ENCODE measurements around the gene MAP3K5.

MAP3K5 gene

DNA sequence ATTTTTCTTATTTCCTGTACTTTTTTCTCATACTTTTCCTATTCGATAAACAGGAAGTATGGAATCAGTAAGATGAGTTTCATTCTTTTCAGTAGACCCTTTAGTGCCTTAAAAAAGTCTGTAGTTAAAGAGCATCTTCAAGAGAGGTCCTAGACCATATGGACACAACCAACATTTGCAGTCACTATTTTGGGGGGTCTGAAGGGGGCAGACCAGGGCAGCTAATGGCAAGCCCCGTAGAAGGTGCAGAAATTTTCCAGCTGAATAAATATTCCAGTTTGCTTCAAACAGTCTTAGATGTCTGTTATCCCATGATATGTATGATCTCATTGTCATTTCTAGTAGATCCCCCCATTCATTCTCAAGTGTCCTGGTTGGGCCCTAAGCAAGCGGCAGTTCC is 52.8 kb downstream of the MAP3K5 start:
- Histone ChIP-seq H4K20me1 (ENCODE audit: insufficient read depth, low read length) (no peaks in the 10 kb centered on the region), H3K9ac (ENCODE audit: low read length) (no peak overlapping the region), H3K79me2 (ENCODE audit: insufficient read depth, low read length) (peaks cover 22% of the 10 kb centered on the region), H3K9me2 (ENCODE audit: low read depth, low read length) (no peaks in the 10 kb centered on the region), H3K27ac (ENCODE audit: low read depth, low read length, poor library complexity, severe bottlenecking) (no peak overlapping the region), H3K27me3 (ENCODE audit: insufficient read depth, low read length) (no peaks in the 10 kb centered on the region), H2AFZ (ENCODE audit: low read length) (no peak overlapping the region), H3F3A (ENCODE audit: insufficient read depth, low read length) (no peaks in the 10 kb centered on the region), H3K4me2 (ENCODE audit: low read length) (no peak overlapping the region), H3K4me3 (ENCODE audit: low read depth, low read length, poor library complexity, severe bottlenecking) (no peak overlapping the region), H3K9me3 (ENCODE audit: low read length) (no peaks in the 10 kb centered on the region), H3K36me3 (ENCODE audit: insufficient read depth, low read length) (no peaks in the 10 kb centered on the region), H3K4me1 (ENCODE audit: insufficient read depth, low read length, severe bottlenecking) (peaks cover 31% of the 10 kb centered on the region)
- TF ChIP-seq EZH2 (IDR thresholded peaks at IDR 0.05; ENCODE audit: borderline replicate concordance, low read length): no peak
- TF ChIP-seq, protein P1, sequence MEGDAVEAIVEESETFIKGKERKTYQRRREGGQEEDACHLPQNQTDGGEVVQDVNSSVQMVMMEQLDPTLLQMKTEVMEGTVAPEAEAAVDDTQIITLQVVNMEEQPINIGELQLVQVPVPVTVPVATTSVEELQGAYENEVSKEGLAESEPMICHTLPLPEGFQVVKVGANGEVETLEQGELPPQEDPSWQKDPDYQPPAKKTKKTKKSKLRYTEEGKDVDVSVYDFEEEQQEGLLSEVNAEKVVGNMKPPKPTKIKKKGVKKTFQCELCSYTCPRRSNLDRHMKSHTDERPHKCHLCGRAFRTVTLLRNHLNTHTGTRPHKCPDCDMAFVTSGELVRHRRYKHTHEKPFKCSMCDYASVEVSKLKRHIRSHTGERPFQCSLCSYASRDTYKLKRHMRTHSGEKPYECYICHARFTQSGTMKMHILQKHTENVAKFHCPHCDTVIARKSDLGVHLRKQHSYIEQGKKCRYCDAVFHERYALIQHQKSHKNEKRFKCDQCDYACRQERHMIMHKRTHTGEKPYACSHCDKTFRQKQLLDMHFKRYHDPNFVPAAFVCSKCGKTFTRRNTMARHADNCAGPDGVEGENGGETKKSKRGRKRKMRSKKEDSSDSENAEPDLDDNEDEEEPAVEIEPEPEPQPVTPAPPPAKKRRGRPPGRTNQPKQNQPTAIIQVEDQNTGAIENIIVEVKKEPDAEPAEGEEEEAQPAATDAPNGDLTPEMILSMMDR (IDR thresholded peaks at IDR 0.05; ENCODE audit: low read length): peak; percentile 33; the same call in 1 of the 2 replicates

DNA sequence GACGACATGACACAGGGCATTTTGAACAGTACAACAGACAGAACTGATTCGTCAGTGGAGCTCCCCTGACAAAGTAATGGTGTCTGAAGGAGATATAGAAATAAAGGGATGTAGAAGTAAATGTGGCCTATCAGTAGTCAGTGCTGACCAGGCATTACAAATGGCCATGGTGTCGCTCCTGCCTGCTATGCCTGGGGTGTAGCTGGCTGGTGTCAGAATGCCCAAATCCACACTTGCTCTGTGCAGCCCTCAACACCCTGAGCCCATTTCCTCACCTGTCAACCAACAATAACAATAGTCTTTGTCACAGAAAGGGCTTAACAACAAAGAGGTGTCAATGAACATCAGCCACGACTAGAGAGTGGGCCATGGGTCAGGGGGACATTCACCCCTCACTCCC is 53.2 kb downstream of the MAP3K5 start:
- TF ChIP-seq EZH2 (IDR thresholded peaks at IDR 0.05; ENCODE audit: borderline replicate concordance, low read length): no peak
- TF ChIP-seq, protein P1 (IDR thresholded peaks at IDR 0.05; ENCODE audit: low read length): no peak
- Histone ChIP-seq H3K9ac (ENCODE audit: low read length) (no peak overlapping the region), H3F3A (ENCODE audit: insufficient read depth, low read length) (no peaks in the 10 kb centered on the region)

DNA sequence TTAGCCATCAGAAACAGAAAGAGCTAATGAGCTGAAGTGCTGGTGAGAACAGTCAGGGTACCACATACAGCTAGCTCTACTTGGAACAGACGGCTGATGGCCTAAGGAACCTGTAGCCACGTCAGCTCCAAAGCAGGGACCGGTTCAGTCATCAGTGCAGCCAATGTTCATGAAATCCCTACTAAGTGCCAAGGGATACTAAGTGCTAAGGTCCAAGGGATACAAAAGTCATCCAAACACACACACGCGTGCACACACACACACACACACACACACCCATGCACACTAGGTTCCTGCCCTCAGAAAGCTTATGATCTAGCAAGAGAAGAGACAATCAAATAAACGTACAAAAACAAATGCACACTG is 53.6 kb downstream of the MAP3K5 start:
- H3K9me3 ChIP-seq (ENCODE audit: low read length): no peaks in the 10 kb centered on the region
- no peak overlapping the region for H3K4me3 ChIP-seq (ENCODE audit: low read depth, low read length, poor library complexity, severe bottlenecking)
- peaks cover 22% of the 10 kb centered on the region for H3K79me2 ChIP-seq (ENCODE audit: insufficient read depth, low read length)
- H3F3A ChIP-seq (ENCODE audit: insufficient read depth, low read length): no peaks in the 10 kb centered on the region
- no peak for TF ChIP-seq EZH2 (IDR thresholded peaks at IDR 0.05; ENCODE audit: borderline replicate concordance, low read length)
- TF ChIP-seq, protein P1 (IDR thresholded peaks at IDR 0.05; ENCODE audit: low read length): no peak
- H3K9me2 ChIP-seq (ENCODE audit: low read depth, low read length): no peaks in the 10 kb centered on the region
- H3K4me2 ChIP-seq (ENCODE audit: low read length): no peak overlapping the region
- peaks cover 31% of the 10 kb centered on the region for H3K4me1 ChIP-seq (ENCODE audit: insufficient read depth, low read length, severe bottlenecking)
- no peak overlapping the region for H3K27ac ChIP-seq (ENCODE audit: low read depth, low read length, poor library complexity, severe bottlenecking)
- H3K36me3 ChIP-seq (ENCODE audit: insufficient read depth, low read length): no peaks in the 10 kb centered on the region
- no peak overlapping the region for H3K9ac ChIP-seq (ENCODE audit: low read length)
- H2AFZ ChIP-seq (ENCODE audit: low read length): no peak overlapping the region
- H4K20me1 ChIP-seq (ENCODE audit: insufficient read depth, low read length): no peaks in the 10 kb centered on the region
- no peaks in the 10 kb centered on the region for H3K27me3 ChIP-seq (ENCODE audit: insufficient read depth, low read length)

More for the DNA sequence above, 53.2 kb downstream of the MAP3K5 start:
- Histone ChIP-seq H3K9me2 (ENCODE audit: low read depth, low read length) (no peaks in the 10 kb centered on the region), H3K27ac (ENCODE audit: low read depth, low read length, poor library complexity, severe bottlenecking) (no peak overlapping the region), H4K20me1 (ENCODE audit: insufficient read depth, low read length) (no peaks in the 10 kb centered on the region), H3K4me2 (ENCODE audit: low read length) (no peak overlapping the region), H3K79me2 (ENCODE audit: insufficient read depth, low read length) (peaks cover 22% of the 10 kb centered on the region), H3K9me3 (ENCODE audit: low read length) (no peaks in the 10 kb centered on the region), H3K4me1 (ENCODE audit: insufficient read depth, low read length, severe bottlenecking) (peaks cover 31% of the 10 kb centered on the region), H3K36me3 (ENCODE audit: insufficient read depth, low read length) (no peaks in the 10 kb centered on the region), H2AFZ (ENCODE audit: low read length) (no peak overlapping the region), H3K4me3 (ENCODE audit: low read depth, low read length, poor library complexity, severe bottlenecking) (no peak overlapping the region), H3K27me3 (ENCODE audit: insufficient read depth, low read length) (no peaks in the 10 kb centered on the region)

Measured in OCI-LY1 (cell line).